Renal pelvis (tissue), 4 donors: ENCODE results near the gene VEGFA. TPM values are rescaled to one million over a fixed set of nuclear protein-coding genes. Genes with fewer than 3 reads are reported as not detected.
"Not testable (repeated sequence)": the region's sequence is repeated elsewhere in the genome, so short reads cannot be mapped to it uniquely, and the experiment has no call there.

ENCODE experiments used
- DNase-seq: peaks from one replicate; pipeline ENCODE4 v3.0.0-alpha.2; 2013
- polyA plus RNA-seq, 3 donors: library from polyadenylated mRNA; unstranded; fragments of 120-200 nt; gene quantifications; one replicate each; pipeline ENCODE4 v1.2.1, GENCODE V29; 2013; ENCODE audit not compliant: insufficient read length in 3 of 3

The VEGFA gene
- polyA plus RNA-seq, 3 donors, result 276 to 405 (median 349) TPM

- DNase-seq, result no peak
Measured at GRCh38 chr6:43812850-43813578, 43.0 kb downstream of the VEGFA start.

GRCh38 chr6:43814111-43814510 lies 44.1 kb downstream of the VEGFA start:
- no peak for DNase-seq

- no peak for DNase-seq
Measured at GRCh38 chr6:43814865-43815264, 44.9 kb downstream of the VEGFA start.

DNA sequence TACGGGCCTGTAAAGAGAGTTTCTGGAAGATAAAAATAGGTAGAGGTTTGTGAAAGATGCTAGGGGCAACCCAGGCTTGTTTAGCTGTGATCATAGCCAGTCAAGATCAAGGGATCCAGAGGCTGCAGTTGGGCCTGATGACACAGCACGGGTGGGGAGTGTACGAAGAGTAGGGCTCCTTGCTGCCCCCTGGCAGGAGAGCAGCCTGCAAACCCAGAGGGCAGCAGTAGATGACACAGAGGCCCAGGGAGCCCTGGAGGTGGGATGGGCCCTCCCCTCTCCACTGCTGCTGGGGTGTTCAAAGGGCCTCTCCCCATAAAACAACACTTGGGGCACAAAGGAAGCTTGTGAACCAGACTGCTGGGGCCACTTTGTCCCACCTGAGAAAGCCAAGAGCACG lies 47.2 kb downstream of the VEGFA start:
- no peak for DNase-seq

DNA sequence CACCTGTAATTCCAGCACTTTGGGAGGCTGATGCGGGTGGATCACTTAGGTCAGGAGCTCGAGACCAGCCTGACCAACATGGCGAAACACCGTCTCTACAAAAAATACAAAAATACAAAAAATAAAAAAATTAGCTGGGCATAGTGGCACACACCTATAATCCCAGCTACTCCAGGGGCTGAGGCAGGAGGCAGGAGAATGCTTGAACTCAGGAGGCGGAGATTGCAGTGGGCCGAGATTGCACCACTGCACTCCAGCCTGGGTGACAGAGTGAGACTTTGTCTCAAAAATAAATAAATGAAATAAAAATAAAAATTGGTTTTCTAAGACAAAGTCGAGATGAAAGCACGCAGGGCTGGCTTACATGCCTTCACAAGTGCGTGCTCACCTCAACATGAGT lies 49.0 kb downstream of the VEGFA start:
- not testable (repeated sequence) for DNase-seq

GRCh38 chr6:43819958-43820357 lies 49.9 kb downstream of the VEGFA start:
- DNase-seq, result no peak

DNA sequence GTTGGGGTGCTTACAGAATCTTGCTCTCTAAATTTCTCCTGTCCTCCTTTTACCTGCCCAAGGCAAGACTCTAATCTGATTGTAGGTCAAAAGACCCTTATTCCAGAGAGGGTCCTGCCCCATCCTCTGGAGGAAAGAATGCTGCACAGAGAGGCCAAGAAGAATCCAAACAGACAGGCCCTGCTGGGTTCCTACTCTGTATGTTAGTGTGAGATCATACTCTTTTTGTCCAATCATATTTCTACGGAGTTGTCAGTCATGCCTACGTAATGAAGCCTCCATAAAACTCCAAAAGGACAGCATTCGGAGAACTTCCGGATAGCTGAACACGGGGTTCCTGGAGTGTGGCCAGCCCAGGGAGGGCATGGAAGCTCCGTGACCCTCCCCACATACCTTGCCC lies 50.5 kb downstream of the VEGFA start:
- DNase-seq, result no peak

DNA sequence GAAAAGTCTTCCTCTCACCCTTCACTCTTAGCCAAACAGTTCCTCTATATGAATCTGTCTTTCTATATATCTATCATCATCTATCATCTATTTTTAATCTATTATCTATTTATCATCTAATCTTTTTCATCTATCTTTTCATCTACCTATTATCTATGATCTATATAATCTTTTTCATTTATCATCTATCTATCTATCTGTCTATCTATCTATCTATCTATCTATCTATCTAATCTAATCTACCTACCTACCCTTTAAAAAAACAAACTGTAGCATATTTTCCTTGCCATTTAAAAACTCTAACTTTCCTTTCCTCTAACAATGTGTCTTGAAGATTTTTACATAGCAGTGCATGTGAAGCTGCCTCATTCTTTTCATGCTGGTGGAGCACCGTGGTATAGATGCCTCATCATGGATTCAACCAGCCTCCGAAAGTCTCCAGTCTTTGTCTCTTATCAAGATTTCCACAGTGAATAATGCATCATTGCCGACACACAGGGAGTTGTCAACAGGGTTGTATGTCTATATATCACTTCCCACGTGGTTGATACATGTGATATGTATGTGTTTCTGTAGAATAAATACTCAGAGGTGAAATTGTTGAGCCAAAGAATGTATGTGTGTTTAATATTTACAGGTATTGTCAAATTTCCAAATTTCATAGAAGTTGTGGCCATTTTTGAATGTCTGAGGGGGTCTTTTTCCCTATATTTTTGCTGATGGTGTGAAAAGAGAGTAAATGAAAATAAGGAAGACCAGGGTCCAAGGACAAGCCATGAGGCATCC lies 51.3 kb downstream of the VEGFA start:
- DNase-seq, result no peak

DNA sequence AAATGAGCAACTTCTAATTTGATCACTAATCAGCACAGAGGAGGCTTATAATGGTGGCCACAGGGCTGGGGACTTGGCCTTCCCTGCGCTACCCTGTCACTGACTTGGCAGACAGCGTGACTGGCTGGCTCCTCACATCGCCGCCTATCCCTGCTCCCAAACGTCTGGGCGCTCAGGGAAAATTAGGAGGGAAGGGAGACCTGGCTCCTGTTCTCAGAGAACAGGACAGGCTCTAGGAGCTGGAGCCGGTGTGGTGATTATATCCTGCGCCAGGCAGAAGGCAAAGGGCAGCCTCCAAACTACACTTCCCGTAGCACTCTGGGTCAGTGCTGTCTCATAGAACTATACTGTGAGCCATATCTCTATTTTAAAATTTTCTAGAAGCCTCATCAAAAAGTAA lies 53.4 kb downstream of the VEGFA start:
- DNase-seq, result no peak

- DNase-seq, result peak; percentile 30
Measured at GRCh38 chr6:43823879-43824702, 54.1 kb downstream of the VEGFA start.

DNA sequence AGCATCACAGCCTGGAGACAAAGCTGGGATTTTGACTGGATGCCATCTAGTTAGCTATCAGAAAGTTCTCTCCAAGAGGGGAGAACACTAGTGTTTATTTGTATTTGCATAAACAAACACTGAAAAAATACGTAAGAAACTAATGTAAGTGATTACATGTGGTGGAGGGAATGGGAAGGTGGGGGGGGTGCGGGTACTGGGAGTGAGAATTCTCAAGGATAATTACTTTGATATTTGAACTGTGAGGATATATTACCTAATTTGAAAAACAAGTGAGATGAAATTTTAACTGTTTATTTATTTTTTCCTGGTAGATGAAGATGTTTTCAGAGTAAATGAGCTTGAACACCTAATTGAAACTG lies 54.7 kb downstream of the VEGFA start:
- DNase-seq, result no peak

GRCh38 chr6:43825187-43826115 lies 55.4 kb downstream of the VEGFA start:
- peak; percentile 23 for DNase-seq

- no peak for DNase-seq
Measured at GRCh38 chr6:43826730-43827129, 56.7 kb downstream of the VEGFA start.

- DNase-seq, result no peak
Measured at GRCh38 chr6:43827898-43828297, 57.9 kb downstream of the VEGFA start.

DNA sequence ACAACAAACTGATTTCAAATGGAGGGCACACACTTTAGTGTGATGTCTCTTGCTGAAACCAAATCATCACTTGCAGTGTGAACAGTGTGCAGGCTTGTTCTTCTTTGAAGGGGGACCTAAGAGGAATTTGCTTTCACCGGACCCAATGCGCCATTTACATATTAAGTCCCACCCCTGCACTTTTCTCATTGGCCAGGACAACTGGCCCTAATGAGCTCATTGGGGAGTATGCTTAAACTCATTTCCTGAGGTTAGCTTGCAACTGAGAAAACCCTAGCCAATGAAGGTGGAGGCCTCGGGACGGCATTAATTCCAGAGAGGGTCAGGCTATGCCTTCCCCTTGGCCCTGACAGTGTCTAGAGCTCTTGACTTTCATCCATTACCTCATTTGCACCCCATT lies 58.7 kb downstream of the VEGFA start:
- peak; percentile 20 for DNase-seq

DNA sequence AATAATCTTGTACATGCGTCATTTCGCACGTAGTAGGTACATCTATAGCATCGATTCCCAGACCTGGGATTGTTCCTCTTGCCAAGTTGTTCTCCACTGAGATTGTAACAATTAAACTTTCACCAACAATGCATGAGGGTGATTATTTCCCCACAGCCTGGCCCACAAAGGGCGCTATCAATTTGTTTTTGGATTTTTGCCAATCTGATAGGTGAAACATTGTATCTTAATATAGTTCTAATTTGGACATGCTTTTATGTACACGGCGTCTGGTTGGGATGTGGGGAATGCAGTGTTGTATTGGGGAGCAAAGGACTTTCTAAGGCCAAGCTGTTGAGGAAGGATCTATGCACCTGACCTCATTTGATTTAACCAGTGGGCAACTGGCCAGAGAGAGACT lies 59.5 kb downstream of the VEGFA start:
- DNase-seq, result no peak

DNA sequence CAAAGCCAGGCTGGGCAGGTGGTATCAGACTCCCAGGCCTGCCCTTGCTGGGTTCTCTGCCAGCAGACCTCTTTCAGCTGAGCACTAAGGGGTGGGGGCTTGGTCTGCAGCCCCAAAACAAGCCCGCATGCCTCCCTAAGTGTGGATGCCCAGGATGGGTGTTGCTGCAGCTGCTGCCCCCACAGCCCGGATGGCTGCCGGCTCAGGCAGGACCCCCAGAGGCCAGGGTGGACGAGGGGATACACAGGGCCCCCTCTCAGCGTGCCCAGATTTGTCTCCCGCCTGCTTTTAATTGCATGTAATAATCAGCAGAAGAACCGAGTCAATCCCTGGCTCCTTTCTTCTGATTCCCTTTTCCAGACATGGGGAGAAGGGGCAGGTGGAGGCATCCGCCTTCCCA lies 60.8 kb downstream of the VEGFA start:
- DNase-seq, result no peak

GRCh38 chr6:43831191-43831590 lies 61.2 kb downstream of the VEGFA start:
- DNase-seq, result no peak

- DNase-seq, result no peak
Measured at GRCh38 chr6:43833223-43833995, 63.4 kb downstream of the VEGFA start.

DNA sequence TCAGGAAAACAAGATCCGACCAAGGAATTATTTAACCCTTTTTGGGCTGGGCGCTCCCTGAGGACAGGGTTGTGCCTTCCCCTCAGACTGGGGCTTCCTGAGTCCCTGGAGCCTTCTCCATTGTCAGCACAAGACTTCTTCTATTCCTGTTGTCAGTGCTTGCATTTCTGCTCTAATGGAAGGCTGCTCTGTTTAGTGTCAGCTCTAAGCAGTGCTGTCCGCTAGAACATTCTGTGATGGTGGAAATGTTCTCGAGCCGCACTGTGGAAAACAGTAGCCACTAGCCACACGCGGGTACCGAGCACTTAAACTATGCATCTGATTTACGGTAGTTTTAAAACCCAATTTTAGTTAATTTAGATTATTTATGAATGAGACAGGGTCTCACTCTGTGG lies 64.0 kb downstream of the VEGFA start:
- no peak for DNase-seq
